Measurements from ENCODE around the gene PROM1. TPM values are rescaled to one million over a fixed set of nuclear protein-coding genes. Genes with fewer than 3 reads are reported as not detected.

Gene PROM1
- total RNA-seq, 2 donors from 2014 or later, result 34.3 to 63.9 TPM

- no peaks in the 10 kb centered on the region for H3K36me3 ChIP-seq
- H3K4me3 ChIP-seq, result no peak overlapping the region
- no peak for TF ChIP-seq CTCF (IDR thresholded peaks at IDR 0.05)
- intact Hi-C loops (cut with DNase I), result no loop called here
- no peak overlapping the region for H3K9ac ChIP-seq (ENCODE audit: low read depth in 2 of 2, low read length in 2 of 2)
- H3K27me3 ChIP-seq, result no peaks in the 10 kb centered on the region
- H3K9me3 ChIP-seq, result no peaks in the 10 kb centered on the region
- no peak for DNase-seq
- no peaks in the 10 kb centered on the region for H3K4me1 ChIP-seq
- no peak overlapping the region for H3K27ac ChIP-seq
These were observed 18.5 kb upstream of the PROM1 start for GRCh38 chr4:16102356-16102755.

GRCh38 chr4:16100833-16101232, 17.0 kb upstream of the PROM1 start:
- no peaks in the 10 kb centered on the region for H3K9me3 ChIP-seq
- TF ChIP-seq CTCF (IDR thresholded peaks at IDR 0.05), result no peak
- intact Hi-C loops (cut with DNase I), result no loop called here
- no peak overlapping the region for H3K27ac ChIP-seq
- no peak overlapping the region for H3K4me3 ChIP-seq
- H3K36me3 ChIP-seq, result no peaks in the 10 kb centered on the region
- DNase-seq, result no peak
- H3K27me3 ChIP-seq, result no peaks in the 10 kb centered on the region
- H3K4me1 ChIP-seq, result no peaks in the 10 kb centered on the region
- no peak overlapping the region for H3K9ac ChIP-seq (ENCODE audit: low read depth in 2 of 2, low read length in 2 of 2)

GRCh38 chr4:16092682-16093319, 9.0 kb upstream of the PROM1 start:
- Histone ChIP-seq H3K27me3 (no peaks in the 10 kb centered on the region), H3K36me3 (no peaks in the 10 kb centered on the region), H3K27ac (no peak overlapping the region), H3K4me3 (no peak overlapping the region), H3K9ac (ENCODE audit: low read depth in 2 of 2, low read length in 2 of 2) (no peak overlapping the region), H3K9me3 (no peaks in the 10 kb centered on the region), H3K4me1 (no peaks in the 10 kb centered on the region)
- no peak for TF ChIP-seq CTCF (IDR thresholded peaks at IDR 0.05)
- intact Hi-C loops (cut with DNase I), result no loop called here
- DNase-seq, result no peak

GRCh38 chr4:16090096-16090705, 6.4 kb upstream of the PROM1 start:
- DNase-seq, result no peak
- no peak for TF ChIP-seq CTCF (IDR thresholded peaks at IDR 0.05)
- Histone ChIP-seq H3K27ac (no peak overlapping the region), H3K36me3 (no peaks in the 10 kb centered on the region), H3K27me3 (no peaks in the 10 kb centered on the region), H3K4me1 (no peaks in the 10 kb centered on the region), H3K9me3 (no peaks in the 10 kb centered on the region), H3K9ac (ENCODE audit: low read depth in 2 of 2, low read length in 2 of 2) (no peak overlapping the region), H3K4me3 (no peak overlapping the region)
- intact Hi-C loops (cut with DNase I), result no loop called here

GRCh38 chr4:16089156-16089555, 5.3 kb upstream of the PROM1 start:
- Histone ChIP-seq H3K27me3 (no peaks in the 10 kb centered on the region), H3K9ac (ENCODE audit: low read depth in 2 of 2, low read length in 2 of 2) (no peak overlapping the region), H3K27ac (no peak overlapping the region), H3K36me3 (no peaks in the 10 kb centered on the region), H3K9me3 (no peaks in the 10 kb centered on the region), H3K4me1 (no peaks in the 10 kb centered on the region), H3K4me3 (no peak overlapping the region)
- DNase-seq, result no peak
- no peak for TF ChIP-seq CTCF (IDR thresholded peaks at IDR 0.05)
- intact Hi-C loops (cut with DNase I), result loop anchor here (10.0 kb wide), 1 partner anchor 106 kb away; no protein-coding TSS in a partner anchor

Measured in colonic mucosa (tissue), 4 donors.